SK-MEL-5 (cell line): ENCODE measurements around the gene EN1. TPM values are rescaled to one million over a fixed set of nuclear protein-coding genes. Genes with fewer than 3 reads are reported as not detected.

ENCODE experiments used
- DNase-seq: peaks from one replicate; pipeline ENCODE4 v3.0.0-alpha.2; 2016; ENCODE audit warnings: low read depth, low spot score
- in situ Hi-C: cut with HindIII; loops from 2 replicates; pipeline ENCODE4 v1.10.0; 2016; ENCODE audit warnings: low sequenced_read_pairs, high pct_unique_total_duplicates, low pct_unique_long_range_greater_than_20kb
- total RNA-seq: library from RNA; depleted of rRNA; stranded (reverse); fragments of >200 nt; shearing (Covaris generic); gene quantifications from 2 replicates; pipeline ENCODE4 v1.2.3, GENCODE V29; 2014

EN1 gene
- total RNA-seq, 1 experiment from 2014 or later, result 0.21 TPM

DNA sequence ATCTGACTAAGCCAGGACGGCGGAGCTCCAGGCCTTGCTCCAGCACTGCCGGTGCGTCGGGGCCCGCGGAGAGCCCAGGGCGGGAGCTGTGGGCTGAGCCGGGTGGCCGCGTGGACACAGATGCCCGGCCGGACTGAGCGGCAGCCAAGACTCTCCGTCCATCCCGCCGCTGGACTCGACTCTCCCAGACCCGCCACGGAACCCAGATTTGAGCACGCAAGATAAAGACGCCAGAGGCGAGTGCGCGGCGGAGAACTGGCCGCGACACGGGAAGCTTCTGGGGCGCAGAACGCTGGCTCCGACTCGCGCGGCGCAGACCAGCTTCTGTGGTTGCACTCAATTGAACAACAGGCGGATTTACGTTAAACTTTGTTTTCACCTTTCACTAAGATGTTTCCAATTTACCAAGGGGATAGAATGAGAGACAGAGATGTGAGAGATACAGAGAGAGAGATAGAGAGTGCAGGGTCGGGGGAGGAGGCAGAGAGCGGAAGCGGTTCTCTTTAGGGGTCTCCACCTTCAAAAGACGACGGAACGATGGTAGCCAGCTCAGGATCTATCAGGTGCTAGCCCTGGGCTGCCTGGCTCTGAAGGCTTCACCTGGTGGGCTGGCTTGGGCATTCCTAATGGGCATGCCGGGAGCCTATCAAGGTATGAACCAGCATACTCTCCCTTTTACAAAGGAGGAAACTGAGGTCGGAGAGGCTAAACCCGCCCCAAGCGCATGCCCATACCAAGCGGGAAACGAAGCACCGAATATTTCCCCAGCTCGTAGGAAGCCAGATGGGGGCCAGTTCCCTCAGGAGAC, 10.4 kb upstream of the EN1 start:
- DNase-seq, result no peak
- in situ Hi-C loops, result no loop called here

DNA sequence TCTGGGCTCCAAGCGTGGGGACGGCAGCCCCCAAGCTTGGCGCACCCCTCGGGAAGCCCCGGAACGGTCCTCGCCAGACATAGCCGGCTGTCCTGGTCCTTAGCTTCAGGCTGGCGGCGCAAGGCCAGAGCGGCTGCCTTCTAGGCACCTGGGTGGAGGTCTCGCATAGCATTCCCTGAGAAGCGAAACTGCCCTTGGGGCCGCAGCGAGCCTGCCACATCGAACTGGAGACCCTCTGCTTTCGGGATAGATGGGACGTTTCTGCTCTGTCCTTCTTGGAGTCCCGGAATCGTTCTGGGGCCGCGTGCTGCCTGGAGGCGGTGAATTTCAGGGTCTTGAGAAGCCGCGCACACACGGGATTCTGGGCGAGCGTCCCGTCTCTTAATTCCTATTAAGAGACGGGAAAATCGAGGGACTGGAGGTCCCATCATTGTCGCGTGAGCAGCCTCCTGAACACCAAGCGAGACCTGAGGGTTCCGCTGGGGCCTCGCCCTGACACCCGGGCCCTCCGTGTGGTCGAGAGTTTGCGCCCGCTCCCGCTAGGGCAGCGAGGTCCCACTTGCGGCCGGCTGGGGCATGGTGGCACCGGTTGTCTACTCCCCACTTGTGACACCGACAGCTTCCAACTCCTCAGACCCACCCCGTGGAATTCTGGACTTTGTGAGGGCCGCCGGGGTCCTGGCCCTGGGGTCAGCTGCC, 9.7 kb upstream of the EN1 start:
- no peak for DNase-seq
- in situ Hi-C loops, result no loop called here

GRCh38 chr2:118856330-118856977, 9.0 kb upstream of the EN1 start:
- in situ Hi-C loops, result no loop called here

DNA sequence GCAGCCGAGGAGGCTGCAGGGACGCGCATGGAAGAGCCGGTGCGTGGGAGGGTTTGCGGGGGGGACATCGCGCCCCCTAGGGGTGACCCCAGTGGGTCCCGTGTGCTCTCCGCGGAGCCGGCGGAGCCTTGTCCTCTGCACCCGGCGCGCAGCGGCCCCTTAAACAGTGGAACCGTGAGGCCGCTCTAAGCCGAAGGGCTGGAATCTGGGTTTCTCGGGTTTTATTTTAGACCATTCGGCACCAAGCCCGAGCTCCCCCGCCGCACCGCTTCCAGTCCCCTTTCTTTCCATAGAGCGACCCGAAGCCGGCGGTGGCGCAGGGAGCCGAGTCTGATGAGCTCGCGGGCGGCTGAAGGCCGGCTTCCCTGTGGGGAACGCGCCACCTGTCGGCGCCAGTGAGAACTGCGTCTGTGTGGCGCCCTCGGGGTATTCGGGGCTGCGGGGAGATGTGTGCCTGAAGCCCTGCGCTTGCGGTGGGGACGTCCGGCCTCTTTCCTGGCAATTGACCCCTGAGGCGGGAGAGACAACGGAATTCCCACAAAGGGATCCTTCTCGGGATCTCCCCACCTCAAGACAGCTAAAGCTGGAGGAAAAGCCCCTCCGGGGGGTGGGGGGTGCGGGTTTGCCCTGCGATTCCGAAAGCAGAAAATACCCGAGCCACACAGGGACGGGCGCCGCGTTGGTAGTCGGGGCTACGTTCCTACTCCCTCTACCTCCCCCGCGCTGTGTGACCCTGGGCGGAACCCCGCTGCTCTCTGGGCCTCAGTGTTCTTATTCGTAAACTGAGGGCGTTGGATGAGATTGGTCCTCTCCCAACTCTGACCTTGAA, 8.2 kb upstream of the EN1 start:
- in situ Hi-C loops, result no loop called here
- DNase-seq, result peak; percentile 72

More at GRCh38 chr2:118856330-118856977, 9.0 kb upstream of the EN1 start:
- no peak for DNase-seq

DNA sequence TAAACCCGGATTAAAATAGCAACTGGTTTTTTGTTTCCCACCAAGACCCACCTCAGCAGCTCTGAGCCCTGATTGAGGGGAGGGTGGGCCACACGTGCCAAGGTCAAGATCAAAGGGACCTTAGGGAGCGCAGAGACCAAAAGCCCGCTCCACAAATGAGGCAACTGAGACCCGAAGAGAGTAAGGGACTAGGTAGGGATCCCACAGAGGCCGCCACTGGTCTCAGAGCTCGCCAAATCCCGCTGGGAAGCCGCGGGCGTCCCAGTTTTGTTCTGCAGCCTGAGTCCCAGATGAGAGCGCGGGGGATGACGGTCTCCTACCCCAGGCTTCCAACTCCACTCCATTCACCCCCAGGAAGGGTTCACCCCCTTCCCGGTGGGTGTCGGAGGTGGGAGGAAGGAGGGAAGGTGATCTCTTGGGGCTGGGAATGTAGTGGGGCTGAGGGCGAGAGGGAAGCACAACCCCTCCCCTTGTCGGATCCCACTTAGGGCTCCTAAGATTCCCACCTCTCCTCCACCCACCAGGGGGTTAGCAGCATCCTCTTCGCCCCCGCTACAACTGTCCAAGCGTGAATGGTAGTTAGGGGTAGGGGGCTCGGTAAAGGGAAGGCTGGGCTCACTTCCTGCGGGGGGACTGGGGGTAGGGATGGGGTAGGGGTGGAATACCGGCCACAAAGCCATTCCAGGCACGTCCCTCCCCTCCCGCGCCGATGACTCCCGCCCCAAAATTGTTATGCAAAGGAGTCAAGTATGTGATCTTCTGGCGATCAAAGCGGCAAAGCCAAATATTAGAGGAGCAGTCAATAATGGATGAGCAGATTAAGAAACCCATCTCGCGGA, 7.3 kb upstream of the EN1 start:
- no peak for DNase-seq
- in situ Hi-C loops, result no loop called here

GRCh38 chr2:118853651-118854291, 6.3 kb upstream of the EN1 start:
- in situ Hi-C loops, result no loop called here
- DNase-seq, result no peak

GRCh38 chr2:118853129-118853640, 5.7 kb upstream of the EN1 start:
- in situ Hi-C loops, result no loop called here
- DNase-seq, result no peak

- no peak for DNase-seq
- in situ Hi-C loops, result no loop called here
Observed at GRCh38 chr2:118852605-118853128, 5.2 kb upstream of the EN1 start.

- DNase-seq, result no peak
- in situ Hi-C loops, result no loop called here
Observed at GRCh38 chr2:118851650-118852049, 4.2 kb upstream of the EN1 start.

DNA sequence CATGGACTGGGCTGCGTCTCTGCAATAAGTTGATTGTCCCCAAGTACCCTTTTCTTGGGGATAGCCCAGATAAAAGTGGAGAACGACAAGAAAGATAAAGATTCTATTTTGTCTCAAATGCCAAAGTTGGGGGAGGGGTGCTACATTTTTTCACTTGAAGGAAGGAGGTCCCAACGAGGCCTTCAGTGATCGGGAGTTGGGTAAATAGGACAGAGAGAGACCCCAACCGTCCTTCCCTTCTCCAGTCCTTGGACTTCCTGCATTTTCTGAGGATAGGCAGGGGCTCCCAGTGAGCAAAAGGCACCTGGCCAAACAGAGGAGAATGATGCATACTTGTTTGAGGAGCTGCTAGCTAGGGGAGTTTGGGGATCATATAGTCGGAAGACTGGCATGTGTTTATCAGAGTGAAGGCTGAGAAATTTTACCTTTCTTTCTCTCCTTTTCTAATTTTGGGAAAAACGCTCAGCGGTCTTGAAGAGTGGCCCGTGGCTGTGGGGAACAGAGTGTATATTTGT, 3.5 kb upstream of the EN1 start:
- in situ Hi-C loops, result no loop called here

GRCh38 chr2:118850168-118850900, 2.9 kb upstream of the EN1 start:
- no peak for DNase-seq
- in situ Hi-C loops, result no loop called here

More for the DNA sequence above, 3.5 kb upstream of the EN1 start:
- DNase-seq, result no peak

DNA sequence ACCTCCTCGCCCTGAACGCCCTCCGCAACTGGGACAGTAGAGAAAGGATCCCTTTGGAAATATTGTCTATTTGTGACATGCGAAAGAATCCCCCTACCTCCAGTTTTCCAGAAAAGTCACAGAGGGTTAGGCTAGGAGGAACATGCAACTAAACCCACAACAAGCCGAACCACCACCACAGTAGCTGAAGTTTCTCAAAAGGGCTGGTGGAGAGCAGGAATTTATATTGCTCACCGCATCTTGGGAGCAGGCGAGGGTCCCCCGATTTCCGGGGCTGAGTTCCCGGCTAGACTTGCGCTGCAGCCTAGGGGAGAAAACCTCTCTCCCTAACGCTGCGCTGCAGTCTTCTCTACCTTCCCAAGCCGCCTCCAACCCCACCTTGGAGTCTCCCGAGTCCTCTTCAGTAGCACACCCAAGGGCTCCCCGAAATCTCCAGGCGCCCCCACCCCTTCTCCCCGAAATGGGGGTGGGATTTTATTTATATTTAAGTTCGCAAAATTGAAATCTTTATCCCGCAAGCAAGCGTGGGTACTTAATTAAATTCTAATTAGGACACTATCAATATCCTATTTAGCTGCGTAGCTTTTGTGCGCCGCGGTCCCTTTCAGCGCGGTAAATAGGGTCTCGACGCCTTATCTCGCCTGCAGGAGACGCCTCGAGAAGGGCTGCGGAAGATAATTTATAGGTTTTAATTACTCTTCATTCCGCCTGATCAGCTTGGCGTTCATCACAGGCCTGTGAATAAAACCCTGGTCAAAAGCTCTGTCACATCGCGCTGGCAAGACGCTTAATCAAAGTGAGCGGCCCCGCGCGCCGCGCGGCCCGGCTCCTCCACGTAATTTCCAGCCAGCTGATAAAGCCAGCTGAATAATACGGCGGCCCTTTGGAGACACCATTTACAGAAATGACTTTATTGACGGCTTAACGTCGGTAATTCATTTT, 2.0 kb upstream of the EN1 start:
- no peak for DNase-seq
- in situ Hi-C loops, result no loop called here

DNA sequence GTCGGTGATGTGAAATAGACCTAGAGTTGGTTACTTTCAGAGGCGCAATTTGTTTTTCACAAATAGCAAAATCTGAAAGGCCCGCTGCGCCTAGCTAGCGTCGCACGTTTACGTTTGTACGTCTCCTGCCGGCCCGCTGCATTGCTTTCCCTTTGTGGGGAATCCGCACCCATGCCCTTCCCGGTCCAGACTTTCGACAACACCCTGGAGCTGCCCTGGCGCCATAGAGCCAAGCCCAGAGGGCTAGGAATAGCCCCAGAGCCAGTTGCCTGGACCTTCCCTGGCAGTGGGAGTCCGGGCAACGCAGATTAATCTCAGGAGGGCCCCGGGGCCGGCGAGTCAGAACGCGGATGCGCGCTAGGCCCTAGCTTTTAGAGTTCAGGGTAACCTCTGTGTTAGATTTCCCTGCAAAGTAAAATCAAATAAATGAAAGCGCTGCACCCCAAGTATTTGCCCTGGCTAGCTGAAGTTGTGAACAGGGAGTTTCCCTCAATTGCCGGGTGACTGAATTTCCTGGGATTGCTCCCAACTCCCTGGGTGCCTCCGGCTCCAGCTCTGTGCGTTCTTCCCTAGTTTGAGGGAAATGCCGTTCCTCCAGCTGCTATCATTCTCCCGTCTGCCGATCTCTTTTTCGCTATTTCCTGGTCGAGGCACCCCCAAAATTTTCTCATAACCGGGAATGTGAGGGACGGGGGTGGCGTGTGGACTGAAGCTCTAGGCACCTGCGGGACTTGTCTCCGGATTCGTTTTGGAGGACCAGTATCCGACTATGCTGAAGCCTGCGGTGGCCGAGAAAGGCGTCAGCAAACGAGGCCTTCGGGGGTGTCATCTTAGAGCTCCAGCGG, 1.2 kb upstream of the EN1 start:
- in situ Hi-C loops, result no loop called here

DNA sequence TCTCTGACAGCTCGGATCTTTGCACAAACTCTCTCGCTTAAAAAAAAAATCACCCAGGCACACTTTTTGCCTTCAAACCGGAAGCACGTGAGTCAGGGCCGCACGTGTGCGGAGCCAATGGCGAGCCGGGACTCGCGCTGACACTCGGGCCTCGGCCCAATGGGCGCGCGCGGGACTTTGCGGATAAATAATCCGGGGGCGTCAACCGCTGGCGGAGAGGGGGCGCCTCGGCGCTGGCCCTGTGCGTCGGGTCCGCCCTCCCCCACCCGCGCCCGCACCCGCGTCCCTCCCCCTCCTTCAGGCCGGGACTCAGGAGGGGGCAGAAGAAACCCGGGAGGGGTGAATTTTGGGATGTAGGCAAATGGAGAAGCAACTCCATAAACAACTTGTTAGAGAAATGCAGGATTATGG, 319 bp upstream of the EN1 start:
- DNase-seq, result peak; percentile 40
- in situ Hi-C loops, result no loop called here

More for the DNA sequence above, 1.2 kb upstream of the EN1 start:
- no peak for DNase-seq
